Tibial nerve (tissue), 4 donors: ENCODE results near the gene AKR1C2. TPM values are rescaled to one million over a fixed set of nuclear protein-coding genes. Genes with fewer than 3 reads are reported as not detected.
"Not testable (repeated sequence)": the region's sequence is repeated elsewhere in the genome, so short reads cannot be mapped to it uniquely, and the experiment has no call there.

Experiments
- DNase-seq, 2 donors: peaks; one replicate each; pipeline ENCODE4 v3.0.0-alpha.2; 2019; ENCODE audit warnings: low spot score in 2 of 2
- H3K27ac ChIP-seq, 4 donors: fragments of 200-600 bp; sonication (generic) in 3 of 4; one replicate each; pipeline ENCODE4 v1.5.1; 2017 to 2019; ENCODE audit warnings: mild to moderate bottlenecking in 1 of 4
- H3K27me3 ChIP-seq, 2 donors: fragments of 200-600 bp; sonication (generic) in 1 of 2; one replicate each; pipeline versions ENCODE4 v1.5.1 to v1.6.0; 2017 to 2019
- H3K36me3 ChIP-seq, 3 donors: fragments of 200-600 bp; sonication (generic); one replicate each; pipeline ENCODE4 v1.5.1; 2018 to 2019
- H3K4me1 ChIP-seq, 4 donors: fragments of 200-600 bp; sonication (generic) in 3 of 4; one replicate each; pipeline ENCODE4 v1.5.1; 2017 to 2019
- H3K4me3 ChIP-seq, 4 donors: fragments of 200-600 bp; sonication (generic) in 3 of 4; one replicate each; pipeline ENCODE4 v1.5.1; 2017 to 2019; ENCODE audit warnings: mild to moderate bottlenecking in 1 of 4, moderate library complexity in 1 of 4
- H3K9me3 ChIP-seq, 4 donors: fragments of 200-600 bp; sonication (generic) in 3 of 4; one replicate each; pipeline ENCODE4 v1.5.1; 2017 to 2019
- EP300 ChIP-seq, 2 donors: sonication (generic); formaldehyde crosslinking; IDR thresholded peaks; one replicate each; pipeline ENCODE4 v1.6.1; 2017; ENCODE audit warnings: antibody characterized with exemption in 2 of 2, mild to moderate bottlenecking in 1 of 2
- POLR2A ChIP-seq, 2 donors: fragments of 450-650 bp; IDR thresholded peaks; one replicate each; pipeline ENCODE4 v1.6.1; 2017; ENCODE audit warnings: antibody characterized with exemption in 2 of 2, mild to moderate bottlenecking in 2 of 2, moderate library complexity in 2 of 2
- WGBS, 2 donors: methylation state at CpG; one replicate each; pipeline ENCODE4 v1.1.5; 2018; 5-methylcytosine and 5-hydroxymethylcytosine counted together
- total RNA-seq, 4 donors: library from RNA; depleted of rRNA; stranded (reverse); fragments of >200 nt; gene quantifications; one replicate each; pipeline ENCODE4 v1.1.0, GENCODE V29; 2016
- TF ChIP-seq, protein P1 (sequence below), 5 experiments: fragments of 200-600 bp in 3 of 5; fragments of 450-650 bp in 2 of 5; sonication (generic) in 3 of 5; IDR thresholded peaks; one replicate each; pipeline ENCODE4 v1.5.1; 2016 to 2019; ENCODE audit warnings: antibody characterized with exemption in 5 of 5, mild to moderate bottlenecking in 3 of 5, moderate library complexity in 2 of 5

The AKR1C2 gene
- total RNA-seq, 4 donors from 2014 or later = 24.7 to 52.2 (median 39.6) TPM

DNA sequence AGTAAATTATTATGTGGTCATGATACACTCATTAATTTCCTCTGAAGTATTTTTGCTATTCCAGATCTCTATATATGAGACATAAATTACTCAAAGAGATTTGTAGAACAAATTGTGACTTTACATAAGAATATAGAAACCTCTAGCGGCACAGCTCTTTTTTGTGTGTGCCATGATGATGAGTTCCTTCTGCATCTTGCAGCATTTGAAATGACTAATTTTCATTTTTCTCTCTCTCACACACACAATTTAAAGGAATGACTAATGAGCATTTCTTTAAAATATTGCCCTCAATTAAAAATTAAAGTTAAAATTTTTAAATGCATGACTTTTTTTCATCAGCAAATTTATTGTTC, 351 bp upstream of the AKR1C2 start:
- H3K27ac ChIP-seq, H3K4me1 ChIP-seq, DNase-seq, H3K9me3 ChIP-seq, H3K36me3 ChIP-seq, H3K4me3 ChIP-seq, H3K27me3 ChIP-seq: not testable (repeated sequence)
- 0 to 3% methylated on average over 1 of the region's 1 CpG for WGBS, 2 donors

DNA sequence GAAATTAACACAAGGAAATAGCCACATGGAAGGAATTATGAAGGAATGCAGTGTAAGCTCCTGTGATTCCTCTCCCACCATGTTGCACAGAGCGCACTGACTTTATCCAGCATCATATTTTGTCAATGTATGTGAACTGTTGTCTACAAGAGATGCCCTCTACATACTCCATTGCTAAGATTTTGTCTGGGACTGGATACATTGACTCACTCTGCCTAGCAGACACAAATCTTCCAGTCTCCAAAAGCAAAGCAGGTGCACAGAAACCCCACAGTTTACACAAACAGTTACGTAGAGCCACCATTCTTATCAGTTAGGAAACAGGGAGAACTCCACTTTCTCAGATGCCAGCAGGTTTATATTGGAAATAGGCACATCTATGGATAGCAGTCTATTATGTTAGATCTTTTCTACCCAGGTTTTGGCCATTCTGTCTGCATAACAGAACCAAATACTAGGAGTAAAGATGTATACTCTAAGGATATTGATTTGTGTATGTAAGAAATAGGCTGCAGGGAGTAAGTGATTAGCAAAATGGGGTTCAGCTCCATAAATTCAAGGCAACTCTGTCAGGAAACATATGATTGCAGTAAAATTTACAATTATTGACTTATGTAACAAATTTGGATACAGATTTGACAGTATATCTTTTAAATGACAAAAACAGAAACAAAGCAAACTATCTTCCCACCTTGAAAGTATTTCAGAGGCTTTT, 1.5 kb downstream of the AKR1C2 start:
- no peak for DNase-seq

DNA sequence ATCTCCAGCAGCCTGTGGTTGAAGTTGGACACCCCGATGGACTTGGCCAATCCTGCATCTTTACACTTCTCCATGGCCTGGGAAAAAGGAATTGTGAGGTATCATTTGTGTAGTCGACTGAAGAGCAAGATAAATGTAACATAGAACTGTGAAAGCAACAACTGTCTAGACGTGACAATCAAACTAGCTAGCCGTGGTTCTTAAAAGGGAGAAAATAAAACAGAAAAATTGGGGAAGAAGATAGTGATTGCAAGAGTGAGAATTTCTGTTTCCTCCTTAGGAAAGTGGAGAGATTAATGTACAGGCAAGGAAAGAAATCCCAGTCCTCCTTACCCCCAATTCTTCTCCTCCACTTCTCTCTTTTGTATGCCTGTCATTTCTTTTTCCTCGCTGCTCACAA, 5.0 kb downstream of the AKR1C2 start:
- H3K4me1 ChIP-seq = peaks cover 0 to 8% (median 0%) of the 10 kb centered on the region in 4 donors

More for the DNA sequence above, 1.5 kb downstream of the AKR1C2 start:
- Histone ChIP-seq H3K4me1 (peaks cover 0 to 8% (median 0%) of the 10 kb centered on the region in 4 donors), H3K27me3 (no peaks in the 10 kb centered on the region), H3K27ac (peak overlapping the region in 1 of 4 donors; percentile 15), H3K36me3 (peaks cover 0 to 7% (median 0%) of the 10 kb centered on the region in 3 donors), H3K9me3 (peaks cover 0 to 3% (median 0%) of the 10 kb centered on the region in 4 donors), H3K4me3 (peak overlapping the region in 2 of 4 donors; percentile 1 to 46)
- TF ChIP-seq, protein P1, sequence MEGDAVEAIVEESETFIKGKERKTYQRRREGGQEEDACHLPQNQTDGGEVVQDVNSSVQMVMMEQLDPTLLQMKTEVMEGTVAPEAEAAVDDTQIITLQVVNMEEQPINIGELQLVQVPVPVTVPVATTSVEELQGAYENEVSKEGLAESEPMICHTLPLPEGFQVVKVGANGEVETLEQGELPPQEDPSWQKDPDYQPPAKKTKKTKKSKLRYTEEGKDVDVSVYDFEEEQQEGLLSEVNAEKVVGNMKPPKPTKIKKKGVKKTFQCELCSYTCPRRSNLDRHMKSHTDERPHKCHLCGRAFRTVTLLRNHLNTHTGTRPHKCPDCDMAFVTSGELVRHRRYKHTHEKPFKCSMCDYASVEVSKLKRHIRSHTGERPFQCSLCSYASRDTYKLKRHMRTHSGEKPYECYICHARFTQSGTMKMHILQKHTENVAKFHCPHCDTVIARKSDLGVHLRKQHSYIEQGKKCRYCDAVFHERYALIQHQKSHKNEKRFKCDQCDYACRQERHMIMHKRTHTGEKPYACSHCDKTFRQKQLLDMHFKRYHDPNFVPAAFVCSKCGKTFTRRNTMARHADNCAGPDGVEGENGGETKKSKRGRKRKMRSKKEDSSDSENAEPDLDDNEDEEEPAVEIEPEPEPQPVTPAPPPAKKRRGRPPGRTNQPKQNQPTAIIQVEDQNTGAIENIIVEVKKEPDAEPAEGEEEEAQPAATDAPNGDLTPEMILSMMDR (IDR thresholded peaks at IDR 0.05) = no peak
- no peak for TF ChIP-seq POLR2A (IDR thresholded peaks at IDR 0.05)
- no peak for TF ChIP-seq EP300 (IDR thresholded peaks at IDR 0.05)
- WGBS, 2 donors = 93% methylated on average over 2 of the region's 2 CpGs

DNA sequence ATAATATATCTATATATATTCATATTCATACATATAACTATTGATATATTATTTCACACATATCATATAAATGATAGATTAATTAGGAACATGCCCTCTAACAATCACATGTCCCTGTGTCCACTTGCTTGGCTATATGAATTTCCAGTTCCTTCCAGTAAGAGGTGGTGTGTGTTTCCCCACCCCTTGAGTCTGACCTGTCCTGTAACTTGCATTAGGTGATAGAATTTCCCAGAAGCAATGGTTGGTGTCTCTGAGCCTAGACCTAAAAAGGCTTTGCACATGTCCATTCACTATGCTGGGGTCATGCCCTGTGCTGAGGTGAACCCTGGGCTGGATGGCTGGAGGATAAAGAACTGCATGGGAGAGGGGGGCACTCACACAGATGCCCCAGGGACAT, 9.4 kb downstream of the AKR1C2 start:
- H3K27ac ChIP-seq, DNase-seq, H3K4me3 ChIP-seq, H3K9me3 ChIP-seq, H3K27me3 ChIP-seq, H3K4me1 ChIP-seq: not testable (repeated sequence)
- peaks cover 0 to 11% (median 0%) of the 10 kb centered on the region in 3 donors for H3K36me3 ChIP-seq

More for the DNA sequence above, 5.0 kb downstream of the AKR1C2 start:
- no peaks in the 10 kb centered on the region for H3K27me3 ChIP-seq
- peaks cover 0 to 7% (median 0%) of the 10 kb centered on the region in 3 donors for H3K36me3 ChIP-seq
- WGBS, 2 donors = 89 to 92% methylated on average over 5 of the region's 5 CpGs
- H3K9me3 ChIP-seq = no peaks in the 10 kb centered on the region
- no peak for DNase-seq
- no peak overlapping the region for H3K27ac ChIP-seq
- TF ChIP-seq EP300 (IDR thresholded peaks at IDR 0.05) = no peak
- TF ChIP-seq POLR2A (IDR thresholded peaks at IDR 0.05) = no peak
- TF ChIP-seq, protein P1 (IDR thresholded peaks at IDR 0.05) = no peak
- H3K4me3 ChIP-seq = no peak overlapping the region

DNA sequence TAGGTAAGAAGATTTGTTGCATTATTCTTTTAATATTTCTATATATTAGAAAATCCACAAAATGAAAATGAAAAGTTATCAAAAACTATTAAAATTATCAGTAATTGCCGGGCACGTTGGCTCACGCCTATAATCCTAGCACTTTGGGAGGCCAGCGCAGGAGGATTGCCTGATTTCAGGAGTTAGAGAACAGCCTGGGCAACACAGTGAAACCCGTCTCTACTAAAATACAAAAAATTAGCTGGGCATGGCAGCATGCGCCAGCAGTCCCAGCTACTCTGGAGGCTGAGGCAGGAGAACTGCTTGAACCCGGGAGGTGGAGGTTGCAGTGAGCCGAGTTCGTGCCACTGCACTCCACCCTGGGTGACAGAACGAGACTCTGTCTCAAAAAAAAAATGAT, 11.1 kb downstream of the AKR1C2 start:
- not testable (repeated sequence) for H3K4me3 ChIP-seq, H3K27me3 ChIP-seq, H3K36me3 ChIP-seq, H3K27ac ChIP-seq, H3K4me1 ChIP-seq, DNase-seq, H3K9me3 ChIP-seq
- 89 to 91% methylated on average over 10 of the region's 10 CpGs for WGBS, 2 donors

DNA sequence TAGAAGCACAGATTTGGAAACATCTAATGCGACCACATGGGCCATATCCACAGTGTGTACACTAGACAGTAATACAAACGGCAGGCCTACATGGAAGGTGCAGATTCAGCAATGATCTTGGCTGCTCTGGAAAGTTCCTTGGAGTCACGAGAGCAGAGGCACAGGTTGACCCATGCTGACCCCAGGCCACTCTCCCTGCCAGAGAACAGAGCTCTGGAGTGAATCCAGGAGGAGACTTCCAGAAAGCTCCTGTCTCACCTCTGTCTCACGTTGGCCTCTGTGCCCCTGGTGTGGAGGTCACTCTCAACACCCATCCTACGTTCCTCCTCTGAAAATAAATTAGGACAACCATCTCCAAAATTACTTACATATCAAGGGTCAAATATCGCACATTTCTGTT, 12.2 kb downstream of the AKR1C2 start:
- WGBS, 2 donors = 81 to 86% methylated on average over 3 of the region's 6 CpGs

DNA sequence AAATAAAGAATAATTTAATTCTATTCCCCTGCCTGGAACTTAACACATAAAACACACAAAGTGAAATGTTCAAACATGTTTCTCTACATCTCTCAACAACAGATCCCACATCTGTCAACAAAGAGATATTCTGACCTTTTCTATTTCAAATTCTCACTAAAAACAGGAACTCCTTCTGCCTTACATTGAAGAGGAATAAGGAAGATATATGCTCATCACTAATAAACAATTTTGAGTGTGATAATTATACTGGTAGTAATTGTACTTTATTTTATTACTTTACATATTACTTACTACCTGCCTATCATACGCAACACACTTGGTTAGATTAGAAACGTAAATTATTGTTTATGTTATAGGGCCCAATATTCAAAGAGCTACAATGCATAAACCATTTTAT, 13.4 kb downstream of the AKR1C2 start:
- 93 to 96% methylated on average over 2 of the region's 2 CpGs for WGBS, 2 donors
- H3K4me1 ChIP-seq = peaks cover 0 to 3% (median 0%) of the 10 kb centered on the region in 4 donors
- H3K27ac ChIP-seq = no peak overlapping the region

More for the DNA sequence above, 12.2 kb downstream of the AKR1C2 start:
- not testable (repeated sequence) for DNase-seq, H3K36me3 ChIP-seq, H3K27ac ChIP-seq, H3K27me3 ChIP-seq, H3K4me1 ChIP-seq, H3K4me3 ChIP-seq, H3K9me3 ChIP-seq

DNA sequence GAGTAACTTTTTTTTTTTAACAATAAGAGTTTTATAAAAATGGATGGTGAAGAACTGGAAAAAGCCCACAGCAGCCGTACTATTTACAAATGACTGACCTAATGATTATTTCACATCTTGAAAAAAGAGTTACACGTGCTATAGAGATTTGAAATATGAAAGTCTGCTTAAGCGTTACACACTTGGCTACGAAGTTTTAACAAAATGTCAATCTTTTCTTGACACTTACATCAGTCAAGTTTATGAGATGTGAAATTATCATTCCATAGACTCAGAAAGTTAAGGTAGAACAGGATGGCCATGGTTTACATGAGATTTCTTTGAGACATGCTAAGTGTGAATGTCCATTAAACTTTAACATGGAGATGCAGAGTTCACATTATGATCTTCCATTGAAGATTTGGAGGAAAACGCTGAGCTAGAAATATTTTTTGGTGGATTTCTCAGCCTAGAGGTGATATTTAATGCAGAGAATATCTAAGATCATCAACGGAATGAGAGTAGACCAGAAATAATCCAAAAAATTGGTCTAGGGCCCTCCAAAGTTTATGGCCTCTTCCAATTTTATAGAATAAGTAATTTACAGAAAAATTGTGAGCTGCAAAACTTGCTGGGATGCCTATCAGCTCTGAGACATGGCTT, 15.5 kb downstream of the AKR1C2 start:
- not testable (repeated sequence) for H3K4me3 ChIP-seq, H3K27ac ChIP-seq, H3K9me3 ChIP-seq, H3K27me3 ChIP-seq, H3K36me3 ChIP-seq, H3K4me1 ChIP-seq, DNase-seq
- WGBS, 2 donors = 92 to 95% methylated on average over 6 of the region's 6 CpGs

More for the DNA sequence above, 13.4 kb downstream of the AKR1C2 start:
- H3K36me3 ChIP-seq = peaks cover 0 to 4% (median 0%) of the 10 kb centered on the region in 3 donors
- no peaks in the 10 kb centered on the region for H3K27me3 ChIP-seq
- H3K4me3 ChIP-seq = no peak overlapping the region
- TF ChIP-seq POLR2A (IDR thresholded peaks at IDR 0.05) (no peak), EP300 (IDR thresholded peaks at IDR 0.05) (no peak)
- TF ChIP-seq, protein P1 (IDR thresholded peaks at IDR 0.05) = no peak
- DNase-seq = no peak
- no peaks in the 10 kb centered on the region for H3K9me3 ChIP-seq
